Pancreas (tissue), 10 donors: ENCODE measurements around the gene LTK. TPM values are rescaled to one million over a fixed set of nuclear protein-coding genes. Genes with fewer than 3 reads are reported as not detected.

Experiments
- ATAC-seq, 4 donors: fragments of 200-7000 bp; cut with Tn5 transposase; one replicate each; pipeline versions ENCODE4 v1.8.0 to v1.9.1; 2020; ENCODE audit warnings: mild to moderate bottlenecking in 4 of 4, moderate library complexity in 4 of 4
- DNase-seq, 6 donors: peaks; one replicate each; pipeline ENCODE4 v3.0.0-alpha.2; 2020
- FAIRE-seq: peaks from 2 replicates; lab custom pipeline; 2012; peaks lifted over from hg19 to GRCh38; lab: Jason Lieb, UNC
- H3K27ac ChIP-seq, 4 donors: fragments of 200-600 bp; sonication (generic); 1 replicate in 3 of 4; 2 replicates in 1 of 4; pipeline versions ENCODE4 v1.5.0 to v1.8.0; 2020
- H3K27me3 ChIP-seq, 4 donors: fragments of 200-600 bp; one replicate each; pipeline ENCODE4 v1.8.0; 2021
- H3K36me3 ChIP-seq, 3 donors: fragments of 200-600 bp; sonication (generic) in 1 of 3; one replicate each; pipeline versions ENCODE4 v1.5.0 to v1.8.0; 2020 to 2021
- H3K4me1 ChIP-seq, 3 donors: fragments of 200-600 bp; one replicate each; pipeline ENCODE4 v1.8.0; 2021
- H3K4me3 ChIP-seq, 4 donors: fragments of 200-600 bp; sonication (generic) in 2 of 4; one replicate each; pipeline versions ENCODE4 v1.5.0 to v1.8.0; 2020 to 2021
- H3K9me3 ChIP-seq, 4 donors: fragments of 200-600 bp; one replicate each; pipeline ENCODE4 v1.8.0; 2021
- CTCF ChIP-seq, 4 donors: fragments of 200-600 bp; sonication (generic) in 3 of 4; IDR thresholded peaks; one replicate each; pipeline versions ENCODE4 v1.5.0 to v1.8.0; 2021; ENCODE audit warnings: antibody characterized with exemption in 4 of 4
- WGBS, 2 donors: extraction: QIAGEN DNeasy Blood & Tissue Kit; methylation state at CpG; one replicate each; pipeline ENCODE4 v1.1.7; 2013; 5-methylcytosine and 5-hydroxymethylcytosine counted together
- intact Hi-C, 3 donors: fragments of 100-400 bp; cut with DNase I; formaldehyde crosslinking; loops; one replicate each; pipeline versions ENCODE4 v1.11.1 to v1.14.2; 2022
- polyA plus RNA-seq, 2 donors: library from polyadenylated mRNA; stranded (reverse); fragments of 200-250 nt; gene quantifications; one replicate each; pipeline ENCODE4 v1.2.3, GENCODE V29; 2013
- total RNA-seq, 6 donors: library from RNA; stranded (reverse); fragmentation: NEBNext Ultra II Directional in 4 of 6; extraction: Animal tissue kit (Norgen Biotek cat#: 25700) in 4 of 6; gene quantifications; one replicate each; pipeline versions ENCODE4 v1.2.1 to v1.2.4, GENCODE V29; 2021 to 2023
- donor health status: healthy with polysubstance abuse.
- donor health status: DM: no; HTN: no; CAD: no; lungs with moderate emphysema.
- donor health status: DM: no; HTN: no; CAD: no.
- donor health status: control.
- donor health status: control.
- donor health status: Bipolar disorder and iron deficiency.
- donor health status: DM: yes; HTN: yes; CAD: no.
- donor health status: DM: no; HTN: no; CAD: no.
- donor health status: DM: no; HTN: no; CAD: no.
- donor health status: DM: yes; HTN: yes; CAD: no.

The LTK gene
- total and polyA plus RNA-seq, 8 donors = 0.17 to 0.63 (median 0.26) TPM

- peak overlapping the region in 1 of 4 donors; percentile 64 for H3K4me3 ChIP-seq
- peak; percentile 35 to 79 (median 71) for TF ChIP-seq CTCF (IDR thresholded peaks at IDR 0.05)
- peaks cover 0 to 10% (median 0%) of the 10 kb centered on the region in 3 donors for H3K4me1 ChIP-seq
- H3K9me3 ChIP-seq = no peaks in the 10 kb centered on the region
- ATAC-seq (peak; percentile 77 to 84 (median 80)), DNase-seq (peak; percentile 48 to 83 (median 71)), FAIRE-seq (no peak)
- intact Hi-C loops = no loop called here
- no peak overlapping the region for H3K27ac ChIP-seq
- no peaks in the 10 kb centered on the region for H3K36me3 ChIP-seq
- 6% methylated on average over 7 of the region's 7 CpGs for WGBS, 2 donors
- H3K27me3 ChIP-seq = no peaks in the 10 kb centered on the region
Observed at GRCh38 chr15:41557673-41558399, 44.2 kb upstream of the LTK start.

- no peak for TF ChIP-seq CTCF (IDR thresholded peaks at IDR 0.05)
- H3K27me3 ChIP-seq = no peaks in the 10 kb centered on the region
- no peak for ATAC-seq
- no peak overlapping the region for H3K4me3 ChIP-seq
- H3K4me1 ChIP-seq = peaks cover 0 to 10% (median 0%) of the 10 kb centered on the region in 3 donors
- H3K27ac ChIP-seq = no peak overlapping the region
- no peak for DNase-seq
- H3K36me3 ChIP-seq = no peaks in the 10 kb centered on the region
- no peaks in the 10 kb centered on the region for H3K9me3 ChIP-seq
- no peak for FAIRE-seq
- intact Hi-C loops = no loop called here
- 82 to 87% methylated on average over 5 of the region's 5 CpGs for WGBS, 2 donors
Observed at GRCh38 chr15:41556677-41557076, 43.0 kb upstream of the LTK start.

- H3K9me3 ChIP-seq = no peaks in the 10 kb centered on the region
- FAIRE-seq (no peak), ATAC-seq (no peak)
Observed at GRCh38 chr15:41554915-41555314, 41.3 kb upstream of the LTK start.

GRCh38 chr15:41554343-41554742 lies 40.7 kb upstream of the LTK start:
- DNase-seq = no peak
- no peaks in the 10 kb centered on the region for H3K27me3 ChIP-seq
- no peak for TF ChIP-seq CTCF (IDR thresholded peaks at IDR 0.05)
- no peak for FAIRE-seq
- H3K36me3 ChIP-seq = no peaks in the 10 kb centered on the region
- intact Hi-C loops = no loop called here
- 84 to 93% methylated on average over 5 of the region's 5 CpGs for WGBS, 2 donors
- H3K9me3 ChIP-seq = no peaks in the 10 kb centered on the region
- ATAC-seq = no peak
- H3K4me3 ChIP-seq = no peak overlapping the region
- peaks cover 0 to 7% (median 0%) of the 10 kb centered on the region in 3 donors for H3K4me1 ChIP-seq
- H3K27ac ChIP-seq = no peak overlapping the region

More at GRCh38 chr15:41554915-41555314, 41.3 kb upstream of the LTK start:
- H3K27ac ChIP-seq = no peak overlapping the region
- intact Hi-C loops = no loop called here
- H3K4me1 ChIP-seq = peaks cover 0 to 10% (median 0%) of the 10 kb centered on the region in 3 donors
- no peak overlapping the region for H3K4me3 ChIP-seq
- DNase-seq = no peak
- TF ChIP-seq CTCF (IDR thresholded peaks at IDR 0.05) = no peak
- H3K27me3 ChIP-seq = no peaks in the 10 kb centered on the region
- 77 to 82% methylated on average over 3 of the region's 3 CpGs for WGBS, 2 donors
- no peaks in the 10 kb centered on the region for H3K36me3 ChIP-seq

GRCh38 chr15:41553731-41554130 lies 40.1 kb upstream of the LTK start:
- ATAC-seq (no peak), FAIRE-seq (no peak)
- H3K27ac ChIP-seq = no peak overlapping the region

More at GRCh38 chr15:41553731-41554130, 40.1 kb upstream of the LTK start:
- no peak for DNase-seq
- Histone ChIP-seq H3K27me3 (no peaks in the 10 kb centered on the region), H3K4me1 (peaks cover 0 to 7% (median 0%) of the 10 kb centered on the region in 3 donors), H3K4me3 (no peak overlapping the region), H3K36me3 (no peaks in the 10 kb centered on the region), H3K9me3 (no peaks in the 10 kb centered on the region)
- TF ChIP-seq CTCF (IDR thresholded peaks at IDR 0.05) = no peak
- intact Hi-C loops = no loop called here
- 94 to 100% methylated on average over 1 of the region's 1 CpG for WGBS, 2 donors
